Mammary epithelial cell (primary cell): ENCODE measurements around the gene CFAP73.

Source experiments
- EZH2 ChIP-seq: IDR thresholded peaks from 2 replicates; pipeline ENCODE4 v1.6.1; 2012; ENCODE audit warnings: low read length, inconsistent platforms, borderline replicate concordance
- TF ChIP-seq, protein P1 (sequence below), 2 donors: IDR thresholded peaks in 1 of 2; conservative IDR thresholded peaks in 1 of 2; 2 replicates each; pipeline ENCODE4 v1.5.1; 2011 to 2012; ENCODE audit warnings: inconsistent platforms in 2 of 2, low read length in 2 of 2, mild to moderate bottlenecking in 2 of 2, control low read depth in 1 of 2, low read depth in 1 of 2; ENCODE audit not compliant: insufficient read depth in 1 of 2; ENCODE audit errors: extremely low read depth in 1 of 2

DNA sequence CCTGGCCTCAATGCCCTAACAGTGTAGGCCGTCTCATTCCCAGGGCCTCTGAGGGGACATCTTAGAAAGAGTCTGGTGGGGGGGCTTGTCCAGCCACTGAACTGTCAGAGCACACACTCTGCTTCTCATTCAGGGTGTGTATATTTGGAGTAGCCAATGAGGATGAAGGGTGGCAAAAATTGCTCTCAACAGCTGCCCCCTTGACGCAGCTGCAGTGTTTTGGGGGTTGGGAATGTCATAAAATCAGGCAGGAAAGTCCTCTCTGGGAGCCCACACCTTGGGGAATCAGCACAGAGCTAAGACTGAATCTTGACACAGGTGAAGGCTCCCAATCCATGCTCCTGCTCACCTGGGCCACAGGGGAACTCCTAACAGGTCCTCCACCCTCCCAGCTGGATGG, 15.5 kb upstream of the CFAP73 start:
- TF ChIP-seq, protein P1, sequence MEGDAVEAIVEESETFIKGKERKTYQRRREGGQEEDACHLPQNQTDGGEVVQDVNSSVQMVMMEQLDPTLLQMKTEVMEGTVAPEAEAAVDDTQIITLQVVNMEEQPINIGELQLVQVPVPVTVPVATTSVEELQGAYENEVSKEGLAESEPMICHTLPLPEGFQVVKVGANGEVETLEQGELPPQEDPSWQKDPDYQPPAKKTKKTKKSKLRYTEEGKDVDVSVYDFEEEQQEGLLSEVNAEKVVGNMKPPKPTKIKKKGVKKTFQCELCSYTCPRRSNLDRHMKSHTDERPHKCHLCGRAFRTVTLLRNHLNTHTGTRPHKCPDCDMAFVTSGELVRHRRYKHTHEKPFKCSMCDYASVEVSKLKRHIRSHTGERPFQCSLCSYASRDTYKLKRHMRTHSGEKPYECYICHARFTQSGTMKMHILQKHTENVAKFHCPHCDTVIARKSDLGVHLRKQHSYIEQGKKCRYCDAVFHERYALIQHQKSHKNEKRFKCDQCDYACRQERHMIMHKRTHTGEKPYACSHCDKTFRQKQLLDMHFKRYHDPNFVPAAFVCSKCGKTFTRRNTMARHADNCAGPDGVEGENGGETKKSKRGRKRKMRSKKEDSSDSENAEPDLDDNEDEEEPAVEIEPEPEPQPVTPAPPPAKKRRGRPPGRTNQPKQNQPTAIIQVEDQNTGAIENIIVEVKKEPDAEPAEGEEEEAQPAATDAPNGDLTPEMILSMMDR (conservative IDR thresholded peaks at IDR 0.05 in 1 of 2, IDR thresholded peaks at IDR 0.05 in 1 of 2; ENCODE audit: extremely low read depth in 1 of 2, insufficient read depth in 1 of 2, low read depth in 1 of 2, low read length in 2 of 2) = no peak
- TF ChIP-seq EZH2 = no peak
